Tibial nerve (tissue), 3 donors: ENCODE data around the gene TBC1D4.

Experiments used
- CTCF ChIP-seq, 5 experiments: fragments of 200-600 bp in 3 of 5; fragments of 450-650 bp in 2 of 5; sonication (generic) in 3 of 5; IDR thresholded peaks; one replicate each; pipeline ENCODE4 v1.5.1; 2016 to 2019; ENCODE audit warnings: antibody characterized with exemption in 5 of 5, mild to moderate bottlenecking in 3 of 5, moderate library complexity in 2 of 5
- POLR2A ChIP-seq, 2 donors: fragments of 450-650 bp; IDR thresholded peaks; one replicate each; pipeline ENCODE4 v1.6.1; 2017; ENCODE audit warnings: antibody characterized with exemption in 2 of 2, mild to moderate bottlenecking in 2 of 2, moderate library complexity in 2 of 2

DNA sequence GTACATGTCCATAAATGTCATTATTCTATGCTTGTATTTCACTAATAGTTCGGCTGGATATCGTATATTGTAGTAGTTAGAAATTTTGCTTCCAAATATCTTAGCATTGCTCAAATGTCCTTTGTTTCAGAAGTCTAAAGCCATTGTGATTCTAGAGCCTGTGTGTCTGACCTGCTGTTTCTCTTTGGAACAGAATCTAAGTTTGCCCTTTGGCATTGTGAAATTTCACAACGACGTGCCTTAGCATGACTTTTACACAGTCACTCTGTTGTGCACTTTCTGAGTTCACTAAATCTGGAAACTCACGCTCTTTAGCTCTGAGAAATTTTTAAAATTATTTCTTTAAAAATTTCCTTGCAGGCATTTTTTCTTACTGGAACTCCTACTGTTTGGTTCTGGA is 152.2 kb downstream of the TBC1D4 start:
- TF ChIP-seq CTCF (IDR thresholded peaks at IDR 0.05) (no peak), POLR2A (IDR thresholded peaks at IDR 0.05) (no peak)
